Raji (cell line): ENCODE data around the gene MRPS18C.

Source experiments
- POLR2A ChIP-seq: IDR thresholded peaks from 2 replicates; pipeline ENCODE4 v1.6.1; 2011; ENCODE audit warnings: low read depth, low read length, control low read depth; ENCODE audit not compliant: insufficient read depth

Gene MRPS18C

DNA sequence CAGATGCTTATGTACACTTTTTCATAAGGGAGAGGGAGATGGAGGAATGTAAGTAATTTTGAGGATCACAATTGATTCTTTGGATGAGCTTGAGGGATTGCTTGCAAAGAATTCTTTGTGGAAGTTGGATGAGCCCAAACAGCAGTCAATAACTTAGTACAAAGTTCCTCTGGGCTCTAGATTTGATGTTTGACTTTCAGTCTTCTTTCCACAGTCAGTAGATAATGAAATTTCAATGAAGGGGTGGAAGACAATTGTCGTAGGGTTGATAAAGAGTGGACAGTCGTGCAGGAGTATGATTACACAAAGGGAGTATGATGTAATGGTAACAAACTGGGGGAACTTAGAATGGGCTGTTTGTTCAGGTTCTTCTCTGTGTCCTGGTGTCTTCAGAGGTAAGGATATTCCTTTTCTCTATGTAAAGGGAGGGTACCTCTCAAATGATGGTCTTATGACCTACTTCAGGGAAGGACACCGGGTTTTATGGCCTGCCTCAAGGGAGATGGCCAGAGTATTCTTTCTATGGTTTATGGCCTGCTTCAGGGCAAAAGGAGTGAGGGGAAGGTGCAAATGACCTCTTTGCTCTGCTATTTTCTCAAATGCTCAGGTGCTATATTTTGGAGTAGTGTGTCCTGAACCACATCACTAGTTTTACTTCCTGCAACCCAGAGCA lies 30.7 kb downstream of the MRPS18C start:
- no peak for TF ChIP-seq POLR2A

- no peak for TF ChIP-seq POLR2A
Observed at GRCh38 chr4:83489711-83490326, 34.0 kb downstream of the MRPS18C start.

DNA sequence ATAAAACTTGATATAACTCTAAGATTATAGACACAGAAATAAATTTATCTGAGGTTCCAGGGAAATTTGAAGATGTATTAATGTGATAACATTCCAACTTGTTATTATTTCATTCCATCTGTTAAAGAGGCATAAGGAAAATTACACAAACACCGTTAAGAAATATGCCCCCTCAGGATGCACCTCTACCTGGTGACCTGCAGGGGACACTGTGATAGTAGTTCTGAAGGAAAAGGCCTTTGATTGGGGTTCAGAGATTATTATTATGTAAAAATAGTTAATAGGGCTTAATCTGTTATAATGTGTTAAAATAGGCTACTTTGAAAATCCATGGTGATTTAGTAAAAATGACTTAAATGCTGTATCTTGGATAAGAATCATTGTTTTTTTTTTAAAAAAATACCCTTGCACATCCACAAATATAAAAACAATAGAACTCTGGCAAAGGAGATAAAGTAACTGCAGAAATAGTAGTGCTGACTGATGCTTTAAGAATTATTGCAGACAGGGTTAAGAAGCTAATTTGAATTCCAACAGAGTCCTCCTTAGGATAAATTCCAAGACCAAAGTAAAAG lies 35.1 kb downstream of the MRPS18C start:
- TF ChIP-seq POLR2A = no peak

- TF ChIP-seq POLR2A = no peak
Observed at GRCh38 chr4:83498187-83498586, 42.3 kb downstream of the MRPS18C start.

DNA sequence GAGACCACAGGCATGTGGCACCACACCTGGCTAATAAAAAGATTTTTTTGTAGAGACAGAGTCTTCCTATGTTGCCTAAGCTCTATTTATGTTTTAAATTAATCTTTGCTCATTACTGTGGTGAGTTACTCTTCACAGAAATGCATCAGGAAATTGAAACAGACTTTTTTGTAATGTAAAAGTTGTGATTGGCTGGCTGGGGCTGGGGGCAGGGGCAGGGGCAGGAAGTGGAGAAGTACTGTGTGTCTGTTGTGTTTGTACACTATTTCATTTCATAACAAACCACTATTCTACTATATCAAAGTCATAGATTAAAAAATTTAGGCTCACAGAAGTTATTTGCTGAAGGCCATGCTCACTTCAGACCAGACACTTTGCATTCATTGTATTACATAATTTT lies 48.1 kb downstream of the MRPS18C start:
- TF ChIP-seq POLR2A = no peak

DNA sequence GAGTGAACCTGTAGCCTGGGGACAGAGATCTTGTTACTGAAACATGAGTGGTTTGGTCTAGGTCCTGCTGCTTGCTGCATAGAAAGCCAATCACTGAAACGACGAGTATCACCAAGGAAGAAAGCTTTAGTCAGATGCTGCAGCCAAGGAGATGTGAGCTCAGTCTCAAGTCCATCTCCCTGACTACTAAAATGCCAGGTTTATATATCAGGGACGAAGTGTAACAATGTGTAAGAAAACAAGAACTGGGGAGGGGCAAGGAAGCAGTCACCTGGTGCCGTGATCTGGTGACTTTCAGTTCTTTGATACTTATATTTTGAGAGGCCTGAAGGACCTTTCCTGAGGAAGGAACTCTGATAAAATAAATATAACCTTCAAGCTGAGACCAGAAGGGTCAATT lies 48.6 kb downstream of the MRPS18C start:
- TF ChIP-seq POLR2A = no peak

- no peak for TF ChIP-seq POLR2A
Observed at GRCh38 chr4:83504996-83505395, 49.1 kb downstream of the MRPS18C start.

- no peak for TF ChIP-seq POLR2A
Observed at GRCh38 chr4:83510442-83510841, 54.6 kb downstream of the MRPS18C start.
